Neural cell (in vitro differentiated cells): ENCODE measurements around the gene VWA3B. TPM values are rescaled to one million over a fixed set of nuclear protein-coding genes. Genes with fewer than 3 reads are reported as not detected.

Experiments used
- H2AFZ ChIP-seq: fragments of 200-600, 300-800 bp; sonication (generic), shearing (Covaris generic); 2 replicates; pipeline ENCODE4 v1.6.0; 2014; ENCODE audit warnings: low read depth, mild to moderate bottlenecking, antibody characterized with exemption, low read length, moderate library complexity
- H3F3A ChIP-seq: fragments of 200-600 bp; shearing (Covaris generic); 2 replicates; pipeline ENCODE4 v1.6.1; 2016; ENCODE audit warnings: mild to moderate bottlenecking, moderate library complexity, mixed read lengths, antibody characterized with exemption, low read length; ENCODE audit not compliant: insufficient read depth, poor library complexity, severe bottlenecking
- H3K27ac ChIP-seq: fragments of 200-600, 300-800 bp; sonication (generic), shearing (Covaris generic); 2 replicates; pipeline ENCODE4 v1.5.1; 2014; ENCODE audit warnings: mild to moderate bottlenecking, low read length, moderate library complexity
- H3K27me3 ChIP-seq: fragments of 300-800, 200-600 bp; sonication (generic), shearing (Covaris generic); 2 replicates; pipeline ENCODE4 v1.6.0; 2014; ENCODE audit warnings: mild to moderate bottlenecking, low read depth, low read length, moderate library complexity; ENCODE audit not compliant: insufficient read depth
- H3K36me3 ChIP-seq: fragments of 300-800, 200-600 bp; sonication (generic), shearing (Covaris generic); 2 replicates; pipeline ENCODE4 v1.5.1; 2014; ENCODE audit warnings: mild to moderate bottlenecking, antibody characterized with exemption, low read length, moderate library complexity; ENCODE audit not compliant: insufficient read depth
- H3K4me2 ChIP-seq: fragments of 300-800, 200-600 bp; sonication (generic), shearing (Covaris generic); 2 replicates; pipeline ENCODE4 v1.6.0; 2014; ENCODE audit warnings: mild to moderate bottlenecking, low read length
- H3K4me3 ChIP-seq: fragments of 300-800, 200-600 bp; sonication (generic), shearing (Covaris generic); 2 replicates; pipeline ENCODE4 v1.5.1; 2014; ENCODE audit warnings: mild to moderate bottlenecking, low read length, moderate library complexity
- H3K79me2 ChIP-seq: fragments of 200-600 bp; shearing (Covaris generic); replicated peaks from 2 replicates; pipeline ENCODE4 v1.6.0; 2014; ENCODE audit warnings: mild to moderate bottlenecking, low read length, moderate library complexity; ENCODE audit not compliant: insufficient read depth
- H3K9ac ChIP-seq: fragments of 300-800, 200-600 bp; sonication (generic), shearing (Covaris generic); 2 replicates; pipeline ENCODE4 v1.6.1; 2016; ENCODE audit warnings: mild to moderate bottlenecking, low read length, mixed read lengths
- H3K9me2 ChIP-seq: fragments of 200-600 bp; shearing (Covaris generic); 2 replicates; pipeline ENCODE4 v1.6.1; 2016; ENCODE audit warnings: mild to moderate bottlenecking, low read length, mixed read lengths; ENCODE audit not compliant: insufficient read depth
- H3K9me3 ChIP-seq: fragments of 200-600, 300-800 bp; sonication (generic), shearing (Covaris generic); 2 replicates; pipeline ENCODE4 v1.6.1; 2016; ENCODE audit warnings: mild to moderate bottlenecking, mixed run types, low read length, moderate library complexity, mixed read lengths
- H4K20me1 ChIP-seq: fragments of 200-600 bp; shearing (Covaris generic); 2 replicates; pipeline ENCODE4 v1.6.1; 2016; ENCODE audit warnings: mild to moderate bottlenecking, mixed run types; ENCODE audit not compliant: insufficient read depth
- EP300 ChIP-seq: fragments of 450-650 bp; conservative IDR thresholded peaks from 2 replicates; pipeline ENCODE4 v1.6.1; 2014; ENCODE audit warnings: antibody characterized with exemption, mild to moderate bottlenecking, moderate library complexity; ENCODE audit not compliant: poor library complexity, severe bottlenecking
- EZH2 ChIP-seq: fragments of 200-600, 300-800 bp; shearing (Covaris generic), sonication (generic); IDR thresholded peaks from 2 replicates; pipeline ENCODE4 v1.6.1; 2014; ENCODE audit warnings: antibody characterized with exemption, low read length, borderline replicate concordance, mild to moderate bottlenecking; ENCODE audit not compliant: insufficient read depth, poor library complexity, severe bottlenecking
- MXI1 ChIP-seq: fragments of 450-650 bp; conservative IDR thresholded peaks from 2 replicates; pipeline ENCODE4 v1.6.1; 2014; ENCODE audit warnings: antibody characterized with exemption, mild to moderate bottlenecking; ENCODE audit not compliant: poor library complexity, severe bottlenecking
- POLR2AphosphoS5 ChIP-seq: IDR thresholded peaks from 2 replicates; pipeline ENCODE4 v1.6.1; 2012
- RAD21 ChIP-seq: fragments of 450-650 bp; conservative IDR thresholded peaks from 2 replicates; pipeline ENCODE4 v1.6.1; 2014; ENCODE audit warnings: antibody characterized with exemption, mild to moderate bottlenecking, moderate library complexity
- SMC3 ChIP-seq: fragments of 450-650 bp; conservative IDR thresholded peaks from 2 replicates; pipeline ENCODE4 v1.6.1; 2014; ENCODE audit warnings: antibody characterized with exemption, mild to moderate bottlenecking, moderate library complexity; ENCODE audit not compliant: poor library complexity
- TAF1 ChIP-seq: IDR thresholded peaks from 2 replicates; pipeline ENCODE4 v1.6.1; 2012; ENCODE audit warnings: low read depth
- polyA plus RNA-seq: library from polyadenylated mRNA; depleted of rRNA; stranded (reverse); fragments of >200 nt; gene quantifications from 2 replicates; pipeline ENCODE4 v1.2.3, GENCODE V29; 2014
- TF ChIP-seq, protein P1 (sequence below): fragments of 450-650 bp; IDR thresholded peaks from 2 replicates; pipeline ENCODE4 v1.5.1; 2014; ENCODE audit warnings: antibody characterized with exemption, mild to moderate bottlenecking, moderate library complexity; ENCODE audit not compliant: poor library complexity, severe bottlenecking
- TF ChIP-seq, protein P2 (sequence below): IDR thresholded peaks from 2 replicates; pipeline ENCODE4 v1.6.1; 2012; ENCODE audit warnings: borderline replicate concordance

Gene VWA3B
- polyA plus RNA-seq, 1 donor from 2014 or later: not detected

DNA sequence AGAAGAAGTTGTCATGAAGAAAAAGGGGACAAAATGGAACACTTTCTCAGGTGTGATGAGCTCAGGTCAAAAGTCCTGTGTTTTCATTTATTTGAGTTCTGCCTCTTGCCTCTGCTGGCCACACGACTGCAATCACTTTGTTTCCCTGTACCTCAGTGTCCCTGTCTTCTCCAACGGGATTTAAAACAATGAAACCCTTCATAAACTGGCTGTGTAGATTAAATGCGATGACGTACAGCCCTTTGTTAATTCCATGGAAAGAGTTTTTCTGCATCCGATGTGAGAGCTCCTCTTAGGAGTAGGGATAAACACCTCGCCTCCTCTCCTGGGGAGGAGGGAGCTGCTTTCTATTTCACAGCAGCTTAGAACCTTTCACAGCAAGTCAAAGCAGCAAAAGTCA lies 207.7 kb downstream of the VWA3B start:
- Histone ChIP-seq H3K4me2 (no peak overlapping the region), H3K36me3 (no peaks in the 10 kb centered on the region), H3K4me3 (no peak overlapping the region), H3K79me2 (no peaks in the 10 kb centered on the region), H3K27me3 (no peaks in the 10 kb centered on the region), H4K20me1 (no peaks in the 10 kb centered on the region), H2AFZ (no peak overlapping the region), H3K27ac (no peak overlapping the region), H3F3A (no peaks in the 10 kb centered on the region), H3K9ac (no peak overlapping the region), H3K9me3 (no peaks in the 10 kb centered on the region), H3K9me2 (no peaks in the 10 kb centered on the region)
- TF ChIP-seq SMC3: no peak
- no peak for TF ChIP-seq EZH2
- TF ChIP-seq, protein P1, sequence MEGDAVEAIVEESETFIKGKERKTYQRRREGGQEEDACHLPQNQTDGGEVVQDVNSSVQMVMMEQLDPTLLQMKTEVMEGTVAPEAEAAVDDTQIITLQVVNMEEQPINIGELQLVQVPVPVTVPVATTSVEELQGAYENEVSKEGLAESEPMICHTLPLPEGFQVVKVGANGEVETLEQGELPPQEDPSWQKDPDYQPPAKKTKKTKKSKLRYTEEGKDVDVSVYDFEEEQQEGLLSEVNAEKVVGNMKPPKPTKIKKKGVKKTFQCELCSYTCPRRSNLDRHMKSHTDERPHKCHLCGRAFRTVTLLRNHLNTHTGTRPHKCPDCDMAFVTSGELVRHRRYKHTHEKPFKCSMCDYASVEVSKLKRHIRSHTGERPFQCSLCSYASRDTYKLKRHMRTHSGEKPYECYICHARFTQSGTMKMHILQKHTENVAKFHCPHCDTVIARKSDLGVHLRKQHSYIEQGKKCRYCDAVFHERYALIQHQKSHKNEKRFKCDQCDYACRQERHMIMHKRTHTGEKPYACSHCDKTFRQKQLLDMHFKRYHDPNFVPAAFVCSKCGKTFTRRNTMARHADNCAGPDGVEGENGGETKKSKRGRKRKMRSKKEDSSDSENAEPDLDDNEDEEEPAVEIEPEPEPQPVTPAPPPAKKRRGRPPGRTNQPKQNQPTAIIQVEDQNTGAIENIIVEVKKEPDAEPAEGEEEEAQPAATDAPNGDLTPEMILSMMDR: no peak
- TF ChIP-seq TAF1: no peak
- TF ChIP-seq EP300: no peak
- TF ChIP-seq POLR2AphosphoS5: no peak
- no peak for TF ChIP-seq RAD21
- no peak for TF ChIP-seq MXI1
- TF ChIP-seq, protein P2, sequence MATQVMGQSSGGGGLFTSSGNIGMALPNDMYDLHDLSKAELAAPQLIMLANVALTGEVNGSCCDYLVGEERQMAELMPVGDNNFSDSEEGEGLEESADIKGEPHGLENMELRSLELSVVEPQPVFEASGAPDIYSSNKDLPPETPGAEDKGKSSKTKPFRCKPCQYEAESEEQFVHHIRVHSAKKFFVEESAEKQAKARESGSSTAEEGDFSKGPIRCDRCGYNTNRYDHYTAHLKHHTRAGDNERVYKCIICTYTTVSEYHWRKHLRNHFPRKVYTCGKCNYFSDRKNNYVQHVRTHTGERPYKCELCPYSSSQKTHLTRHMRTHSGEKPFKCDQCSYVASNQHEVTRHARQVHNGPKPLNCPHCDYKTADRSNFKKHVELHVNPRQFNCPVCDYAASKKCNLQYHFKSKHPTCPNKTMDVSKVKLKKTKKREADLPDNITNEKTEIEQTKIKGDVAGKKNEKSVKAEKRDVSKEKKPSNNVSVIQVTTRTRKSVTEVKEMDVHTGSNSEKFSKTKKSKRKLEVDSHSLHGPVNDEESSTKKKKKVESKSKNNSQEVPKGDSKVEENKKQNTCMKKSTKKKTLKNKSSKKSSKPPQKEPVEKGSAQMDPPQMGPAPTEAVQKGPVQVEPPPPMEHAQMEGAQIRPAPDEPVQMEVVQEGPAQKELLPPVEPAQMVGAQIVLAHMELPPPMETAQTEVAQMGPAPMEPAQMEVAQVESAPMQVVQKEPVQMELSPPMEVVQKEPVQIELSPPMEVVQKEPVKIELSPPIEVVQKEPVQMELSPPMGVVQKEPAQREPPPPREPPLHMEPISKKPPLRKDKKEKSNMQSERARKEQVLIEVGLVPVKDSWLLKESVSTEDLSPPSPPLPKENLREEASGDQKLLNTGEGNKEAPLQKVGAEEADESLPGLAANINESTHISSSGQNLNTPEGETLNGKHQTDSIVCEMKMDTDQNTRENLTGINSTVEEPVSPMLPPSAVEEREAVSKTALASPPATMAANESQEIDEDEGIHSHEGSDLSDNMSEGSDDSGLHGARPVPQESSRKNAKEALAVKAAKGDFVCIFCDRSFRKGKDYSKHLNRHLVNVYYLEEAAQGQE: no peak

DNA sequence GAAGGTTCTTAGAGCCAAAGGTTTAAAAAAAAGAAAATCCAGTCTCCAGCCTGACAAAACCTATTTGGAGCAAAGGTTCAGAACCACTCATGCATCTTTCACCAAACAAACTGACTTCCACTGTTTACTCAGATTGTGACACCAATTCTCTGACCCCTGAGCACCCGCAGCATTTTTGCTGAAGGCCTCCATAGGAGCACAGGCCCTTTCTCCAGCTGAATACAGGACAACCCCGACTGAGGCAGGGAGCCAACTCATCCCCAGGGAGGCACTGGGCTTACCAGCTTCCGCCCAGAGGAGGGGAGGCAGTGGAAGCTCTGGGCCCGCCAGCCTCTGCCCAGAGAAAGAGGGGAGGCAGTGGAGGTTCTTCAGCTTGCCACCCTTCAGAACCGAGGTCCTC lies 208.3 kb downstream of the VWA3B start:
- Histone ChIP-seq H3K27me3 (no peaks in the 10 kb centered on the region), H2AFZ (no peak overlapping the region), H3K4me2 (no peak overlapping the region), H3K9ac (no peak overlapping the region), H3F3A (no peaks in the 10 kb centered on the region), H3K27ac (no peak overlapping the region), H3K9me3 (no peaks in the 10 kb centered on the region), H4K20me1 (no peaks in the 10 kb centered on the region), H3K9me2 (no peaks in the 10 kb centered on the region), H3K36me3 (no peaks in the 10 kb centered on the region), H3K4me3 (no peak overlapping the region), H3K79me2 (no peaks in the 10 kb centered on the region)
- TF ChIP-seq, protein P1: no peak
- no peak for TF ChIP-seq TAF1
- no peak for TF ChIP-seq MXI1
- TF ChIP-seq EZH2: no peak
- TF ChIP-seq, protein P2: no peak
- TF ChIP-seq EP300: no peak
- TF ChIP-seq SMC3: no peak
- TF ChIP-seq RAD21: no peak
- TF ChIP-seq POLR2AphosphoS5: no peak
